ENCODE data around the gene SNED1. TPM values are rescaled to one million over a fixed set of nuclear protein-coding genes. Genes with fewer than 3 reads are reported as not detected.

Gene SNED1
- total and polyA plus RNA-seq, 2 donors (not counting 1 experiment from before 2014, with no cell fraction given) = 27.2 to 39.5 TPM

DNA sequence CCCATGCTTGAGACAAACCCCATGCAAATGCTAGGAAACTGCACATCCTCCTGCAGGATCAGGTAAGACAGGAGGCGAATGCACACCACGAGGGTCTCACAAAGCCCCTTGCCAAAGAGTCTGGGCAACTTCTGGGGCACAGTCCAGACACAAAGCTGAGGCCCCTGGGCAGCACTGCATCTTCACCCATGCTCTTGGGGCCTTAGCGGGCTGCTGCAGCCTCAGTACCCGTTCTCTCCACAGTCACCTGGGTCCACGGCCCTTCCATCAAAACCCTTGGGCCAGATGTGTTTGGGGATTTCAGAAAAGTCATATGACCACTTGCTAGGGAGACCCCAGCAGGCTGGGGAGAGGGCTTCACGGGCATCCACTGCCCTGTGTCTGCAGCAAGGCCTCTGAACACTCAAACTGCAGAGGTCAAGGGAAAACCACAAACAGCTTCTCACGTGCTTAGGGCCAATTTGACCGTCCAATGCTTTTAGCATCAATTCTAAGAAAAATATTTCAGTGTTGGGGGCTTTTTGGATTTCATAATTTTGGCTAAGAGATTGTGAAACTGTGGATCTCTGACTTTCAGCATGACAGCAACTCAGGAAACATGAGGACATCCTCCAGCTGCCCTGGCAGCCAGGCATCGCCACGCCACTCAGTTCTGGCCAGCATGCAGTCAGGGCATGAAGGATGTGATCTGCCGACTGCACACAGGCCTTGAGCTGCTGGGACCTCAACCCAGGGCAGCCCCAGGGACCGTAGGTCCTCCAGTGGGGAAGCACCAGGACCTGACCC, 130.9 kb downstream of the SNED1 start:
- Histone ChIP-seq H3K36me3 (ENCODE audit: control insufficient read depth, insufficient read depth, low read length) (peaks cover 4% of the 10 kb centered on the region), H2AFZ (ENCODE audit: low read length) (no peak overlapping the region), H4K20me1 (ENCODE audit: control insufficient read depth, extremely low read depth, insufficient read depth, low read length) (no peaks in the 10 kb centered on the region), H3K9ac (ENCODE audit: insufficient read depth, low read length) (no peak overlapping the region), H3K9me3 (ENCODE audit: control insufficient read depth, insufficient read depth, low read depth, low read length) (no peaks in the 10 kb centered on the region), H3K4me2 (ENCODE audit: extremely low read depth, insufficient read depth, low read length) (no peak overlapping the region), H3K27ac (ENCODE audit: insufficient read depth, low read length) (no peak overlapping the region), H3K27me3 (ENCODE audit: control insufficient read depth, insufficient read depth, low read length) (no peaks in the 10 kb centered on the region), H3K4me3 (replicated peaks in 1 of 4; ENCODE audit: control extremely low read depth in 1 of 4, insufficient read depth in 1 of 4, low read depth in 3 of 4, low read length in 4 of 4) (no peak overlapping the region), H3K79me2 (ENCODE audit: control insufficient read depth, insufficient read depth, low read length) (no peaks in the 10 kb centered on the region), H3K4me1 (ENCODE audit: control insufficient read depth, extremely low read depth, insufficient read depth, low read length) (no peaks in the 10 kb centered on the region)
- peak in 1 of 2 donors; percentile 51 for DNase-seq (ENCODE audit: low read depth in 2 of 2)
- TF ChIP-seq CTCF (conservative IDR thresholded peaks at IDR 0.05 in 1 of 2, IDR thresholded peaks at IDR 0.05 in 1 of 2; ENCODE audit: low read depth in 1 of 2, low read length in 2 of 2) (no peak), EZH2 (IDR thresholded peaks at IDR 0.05; ENCODE audit: low read length, missing control alignments) (no peak)

- H3K36me3 ChIP-seq (ENCODE audit: control insufficient read depth, insufficient read depth, low read length) = peaks cover 4% of the 10 kb centered on the region
- no peaks in the 10 kb centered on the region for H3K4me1 ChIP-seq (ENCODE audit: control insufficient read depth, extremely low read depth, insufficient read depth, low read length)
Measured at GRCh38 chr2:241130316-241130715, 131.9 kb downstream of the SNED1 start.

GRCh38 chr2:241131531-241131930, 133.1 kb downstream of the SNED1 start:
- Histone ChIP-seq H3K9ac (ENCODE audit: insufficient read depth, low read length) (no peak overlapping the region), H3K4me3 (replicated peaks in 1 of 4; ENCODE audit: control extremely low read depth in 1 of 4, insufficient read depth in 1 of 4, low read depth in 3 of 4, low read length in 4 of 4) (no peak overlapping the region), H3K27me3 (ENCODE audit: control insufficient read depth, insufficient read depth, low read length) (no peaks in the 10 kb centered on the region), H3K36me3 (ENCODE audit: control insufficient read depth, insufficient read depth, low read length) (peaks cover 1% of the 10 kb centered on the region), H3K4me1 (ENCODE audit: control insufficient read depth, extremely low read depth, insufficient read depth, low read length) (no peaks in the 10 kb centered on the region), H3K27ac (ENCODE audit: insufficient read depth, low read length) (no peak overlapping the region), H3K4me2 (ENCODE audit: extremely low read depth, insufficient read depth, low read length) (no peak overlapping the region), H3K9me3 (ENCODE audit: control insufficient read depth, insufficient read depth, low read depth, low read length) (no peaks in the 10 kb centered on the region), H4K20me1 (ENCODE audit: control insufficient read depth, extremely low read depth, insufficient read depth, low read length) (no peaks in the 10 kb centered on the region), H2AFZ (ENCODE audit: low read length) (no peak overlapping the region), H3K79me2 (ENCODE audit: control insufficient read depth, insufficient read depth, low read length) (no peaks in the 10 kb centered on the region)
- no peak for DNase-seq (ENCODE audit: low read depth in 2 of 2)
- TF ChIP-seq CTCF (conservative IDR thresholded peaks at IDR 0.05 in 1 of 2, IDR thresholded peaks at IDR 0.05 in 1 of 2; ENCODE audit: low read depth in 1 of 2, low read length in 2 of 2) (no peak), EZH2 (IDR thresholded peaks at IDR 0.05; ENCODE audit: low read length, missing control alignments) (no peak)

More at GRCh38 chr2:241130316-241130715, 131.9 kb downstream of the SNED1 start:
- no peaks in the 10 kb centered on the region for H3K27me3 ChIP-seq (ENCODE audit: control insufficient read depth, insufficient read depth, low read length)
- no peak overlapping the region for H2AFZ ChIP-seq (ENCODE audit: low read length)
- no peak overlapping the region for H3K27ac ChIP-seq (ENCODE audit: insufficient read depth, low read length)
- H3K4me2 ChIP-seq (ENCODE audit: extremely low read depth, insufficient read depth, low read length) = no peak overlapping the region
- H3K9ac ChIP-seq (ENCODE audit: insufficient read depth, low read length) = no peak overlapping the region
- TF ChIP-seq EZH2 (IDR thresholded peaks at IDR 0.05; ENCODE audit: low read length, missing control alignments) = no peak
- TF ChIP-seq CTCF (conservative IDR thresholded peaks at IDR 0.05 in 1 of 2, IDR thresholded peaks at IDR 0.05 in 1 of 2; ENCODE audit: low read depth in 1 of 2, low read length in 2 of 2) = no peak
- H3K9me3 ChIP-seq (ENCODE audit: control insufficient read depth, insufficient read depth, low read depth, low read length) = no peaks in the 10 kb centered on the region
- no peak overlapping the region for H3K4me3 ChIP-seq (replicated peaks in 1 of 4; ENCODE audit: control extremely low read depth in 1 of 4, insufficient read depth in 1 of 4, low read depth in 3 of 4, low read length in 4 of 4)
- H4K20me1 ChIP-seq (ENCODE audit: control insufficient read depth, extremely low read depth, insufficient read depth, low read length) = no peaks in the 10 kb centered on the region
- H3K79me2 ChIP-seq (ENCODE audit: control insufficient read depth, insufficient read depth, low read length) = no peaks in the 10 kb centered on the region
- DNase-seq (ENCODE audit: low read depth in 2 of 2) = no peak
